Measurements from ENCODE around the gene RNU5B-1. TPM values are rescaled to one million over a fixed set of nuclear protein-coding genes. Genes with fewer than 3 reads are reported as not detected.

RNU5B-1 gene
- total and polyA plus RNA-seq, 9 of the 15 experiments (the other 6 are each of a cell fraction or from before 2014, with no cell fraction given): 14.2 TPM; not detected in 8

DNA sequence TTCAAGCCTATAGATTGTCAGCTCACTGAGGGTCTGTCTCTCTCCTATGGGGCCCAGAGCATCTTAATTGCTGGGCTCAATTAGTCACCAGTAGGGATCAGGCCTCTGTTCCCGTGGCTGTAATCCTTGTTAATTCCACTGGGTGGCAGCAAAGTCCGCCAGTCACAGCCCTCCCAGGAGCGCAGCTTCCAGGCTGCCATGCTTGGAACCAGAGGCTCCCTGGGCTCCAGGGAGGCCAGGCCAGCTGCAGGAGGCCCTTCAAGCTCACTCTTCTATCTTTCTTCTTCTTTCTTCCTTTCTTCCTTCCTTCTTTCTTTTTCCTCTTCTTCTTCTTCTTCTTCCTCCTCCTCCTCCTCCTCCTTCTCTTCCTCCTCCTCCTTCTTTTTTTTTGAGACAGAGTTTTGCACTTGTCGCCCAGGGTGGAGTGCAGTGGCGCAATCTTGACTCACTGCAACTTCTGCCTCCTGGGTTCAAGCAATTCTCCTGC, 14.4 kb downstream of the RNU5B-1 start (continued):
- TF ChIP-seq ZNF134 (CRISPR knock-in tag; conservative IDR thresholded peaks at IDR 0.05): no peak
- 0 out of 4 replicates have a peak, but pooled peaks of 1 of the 2 experiments have one; percentile 46 for TF ChIP-seq RCOR1 (IDR thresholded peaks at IDR 0.05; ENCODE audit: borderline replicate concordance in 1 of 2, low read depth in 2 of 2, low read length in 2 of 2)
- no peak for TF ChIP-seq PCBP2 (IDR thresholded peaks at IDR 0.05; ENCODE audit: low read depth, low read length, poor library complexity, severe bottlenecking)
- TF ChIP-seq, protein P1, sequence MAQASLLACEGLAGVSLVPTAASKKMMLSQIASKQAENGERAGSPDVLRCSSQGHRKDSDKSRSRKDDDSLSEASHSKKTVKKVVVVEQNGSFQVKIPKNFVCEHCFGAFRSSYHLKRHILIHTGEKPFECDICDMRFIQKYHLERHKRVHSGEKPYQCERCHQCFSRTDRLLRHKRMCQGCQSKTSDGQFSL (CRISPR knock-in tag; IDR thresholded peaks at IDR 0.05): no peak
- TF ChIP-seq, protein P1 (tag; IDR thresholded peaks at IDR 0.05): no peak
- TF ChIP-seq KLF16 (IDR thresholded peaks at IDR 0.05): no peak
- TF ChIP-seq STAG1 (CRISPR knock-in tag; IDR thresholded peaks at IDR 0.05; ENCODE audit: borderline replicate concordance): peak; percentile 87
- TF ChIP-seq ESRRA (IDR thresholded peaks at IDR 0.05; ENCODE audit: borderline replicate concordance, low read depth): no peak
- TF ChIP-seq, protein P2, sequence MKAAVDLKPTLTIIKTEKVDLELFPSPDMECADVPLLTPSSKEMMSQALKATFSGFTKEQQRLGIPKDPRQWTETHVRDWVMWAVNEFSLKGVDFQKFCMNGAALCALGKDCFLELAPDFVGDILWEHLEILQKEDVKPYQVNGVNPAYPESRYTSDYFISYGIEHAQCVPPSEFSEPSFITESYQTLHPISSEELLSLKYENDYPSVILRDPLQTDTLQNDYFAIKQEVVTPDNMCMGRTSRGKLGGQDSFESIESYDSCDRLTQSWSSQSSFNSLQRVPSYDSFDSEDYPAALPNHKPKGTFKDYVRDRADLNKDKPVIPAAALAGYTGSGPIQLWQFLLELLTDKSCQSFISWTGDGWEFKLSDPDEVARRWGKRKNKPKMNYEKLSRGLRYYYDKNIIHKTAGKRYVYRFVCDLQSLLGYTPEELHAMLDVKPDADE (conservative IDR thresholded peaks at IDR 0.05; ENCODE audit: control insufficient read depth, low read depth, low read length): no peak
- TF ChIP-seq NEUROD1 (IDR thresholded peaks at IDR 0.05; ENCODE audit: borderline replicate concordance, low read depth, low read length, partially characterized antibody): no peak
- TF ChIP-seq E2F4 (CRISPR knock-in tag; IDR thresholded peaks at IDR 0.05; ENCODE audit: low read depth): no peak
- no peak for TF ChIP-seq SMARCC2 (IDR thresholded peaks at IDR 0.05; ENCODE audit: low read depth)
- TF ChIP-seq BCOR (IDR thresholded peaks at IDR 0.05): 0 out of 2 replicates have a peak, but pooled peaks have one; percentile 33
- TF ChIP-seq YBX1 (IDR thresholded peaks at IDR 0.05): no peak
- no peak for TF ChIP-seq ZNF232 (CRISPR knock-in tag; IDR thresholded peaks at IDR 0.05)
- TF ChIP-seq, protein P3, sequence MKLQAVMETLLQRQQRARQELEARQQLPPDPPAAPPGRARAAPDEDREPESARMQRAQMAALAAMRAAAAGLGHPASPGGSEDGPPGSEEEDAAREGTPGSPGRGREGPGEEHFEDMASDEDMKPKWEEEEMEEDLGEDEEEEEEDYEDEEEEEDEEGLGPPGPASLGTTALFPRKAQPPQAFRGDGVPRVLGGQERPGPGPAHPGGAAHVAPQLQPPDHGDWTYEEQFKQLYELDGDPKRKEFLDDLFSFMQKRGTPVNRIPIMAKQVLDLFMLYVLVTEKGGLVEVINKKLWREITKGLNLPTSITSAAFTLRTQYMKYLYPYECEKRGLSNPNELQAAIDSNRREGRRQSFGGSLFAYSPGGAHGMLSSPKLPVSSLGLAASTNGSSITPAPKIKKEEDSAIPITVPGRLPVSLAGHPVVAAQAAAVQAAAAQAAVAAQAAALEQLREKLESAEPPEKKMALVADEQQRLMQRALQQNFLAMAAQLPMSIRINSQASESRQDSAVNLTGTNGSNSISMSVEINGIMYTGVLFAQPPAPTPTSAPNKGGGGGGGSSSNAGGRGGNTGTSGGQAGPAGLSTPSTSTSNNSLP (IDR thresholded peaks at IDR 0.05; ENCODE audit: borderline replicate concordance, low read depth, low read length): no peak
- no peak for TF ChIP-seq POLR2G (IDR thresholded peaks at IDR 0.05; ENCODE audit: low read depth, low read length)
- peak; percentile 90 to 98 (median 98) for TF ChIP-seq CTCF (IDR thresholded peaks at IDR 0.05 in 2 of 3, conservative IDR thresholded peaks at IDR 0.05 in 1 of 3; ENCODE audit: insufficient read depth in 2 of 3, low read depth in 1 of 3, low read length in 3 of 3)

Data from K562 (cell line).